NCI-H2029 (cell line): Measurements from ENCODE around the gene RPP14.

Experiments
- DNase-seq: peaks from one replicate; lab custom pipeline; 2025; lab: John Stamatoyannopoulos, UW

Gene RPP14

GRCh38 chr3:58357402-58357801 lies 51.4 kb downstream of the RPP14 start:
- no peak for DNase-seq

GRCh38 chr3:58358092-58358491 lies 52.0 kb downstream of the RPP14 start:
- DNase-seq, result no peak

GRCh38 chr3:58358808-58359207 lies 52.8 kb downstream of the RPP14 start:
- DNase-seq, result no peak

GRCh38 chr3:58359621-58360020 lies 53.6 kb downstream of the RPP14 start:
- DNase-seq, result no peak

- DNase-seq, result no peak
Observed at GRCh38 chr3:58361866-58362265, 55.8 kb downstream of the RPP14 start.

GRCh38 chr3:58366699-58367098 lies 60.7 kb downstream of the RPP14 start:
- DNase-seq, result no peak

- DNase-seq, result no peak
Observed at GRCh38 chr3:58369038-58369437, 63.0 kb downstream of the RPP14 start.
